Measurements from ENCODE around the gene CYP24A1. TPM values are rescaled to one million over a fixed set of nuclear protein-coding genes. Genes with fewer than 3 reads are reported as not detected.

The CYP24A1 gene
- total RNA-seq, 2 experiments from 2014 or later = not detected

- no peak for TF ChIP-seq CTCF (IDR thresholded peaks at IDR 0.05)
- ATAC-seq = no peak
- intact Hi-C loops (cut with micrococcal nuclease) = no loop called here
- no peak for DNase-seq
- Mint-ChIP-seq H3K4me1 (ENCODE audit: low read depth) (no peaks in the 10 kb centered on the region), H3K4me3 (no peak overlapping the region), H3K27ac (no peak overlapping the region), H3K9me3 (no peaks in the 10 kb centered on the region), H3K27me3 (peaks cover 1% of the 10 kb centered on the region), H3K36me3 (ENCODE audit: low read depth) (no peaks in the 10 kb centered on the region)
- POLR2A ChIA-PET = interaction anchor here (0.5 to 1.0 kb wide), 2 partner anchors 18 to 569 kb away, joined by 4 read pairs; no protein-coding TSS in a partner anchor
- CTCF ChIA-PET = no interaction called here
Observed at GRCh38 chr20:54122681-54123586, 50.9 kb downstream of the CYP24A1 start.

GRCh38 chr20:54122189-54122588 lies 51.6 kb downstream of the CYP24A1 start:
- DNase-seq (no peak), ATAC-seq (no peak)
- H3K4me3 Mint-ChIP-seq = no peak overlapping the region
- ChIA-PET CTCF (no interaction called here), POLR2A (interaction anchor here (0.5 to 1.0 kb wide), 2 partner anchors 17 to 570 kb away, joined by 4 read pairs; no protein-coding TSS in a partner anchor)
- TF ChIP-seq CTCF (IDR thresholded peaks at IDR 0.05) = no peak
- peaks cover 1% of the 10 kb centered on the region for H3K27me3 Mint-ChIP-seq
- no peak overlapping the region for H3K27ac Mint-ChIP-seq
- no peaks in the 10 kb centered on the region for H3K9me3 Mint-ChIP-seq
- no peaks in the 10 kb centered on the region for H3K36me3 Mint-ChIP-seq (ENCODE audit: low read depth)
- intact Hi-C loops (cut with micrococcal nuclease) = no loop called here
- no peaks in the 10 kb centered on the region for H3K4me1 Mint-ChIP-seq (ENCODE audit: low read depth)

GRCh38 chr20:54119744-54120143 lies 54.0 kb downstream of the CYP24A1 start:
- no peak for TF ChIP-seq CTCF (IDR thresholded peaks at IDR 0.05)
- H3K36me3 Mint-ChIP-seq (ENCODE audit: low read depth) = no peaks in the 10 kb centered on the region
- ChIA-PET POLR2A (no interaction called here), CTCF (no interaction called here)
- no peak for ATAC-seq
- DNase-seq = no peak
- intact Hi-C loops (cut with micrococcal nuclease) = no loop called here
- H3K4me1 Mint-ChIP-seq (ENCODE audit: low read depth) = no peaks in the 10 kb centered on the region
- no peaks in the 10 kb centered on the region for H3K9me3 Mint-ChIP-seq
- H3K4me3 Mint-ChIP-seq = no peak overlapping the region
- H3K27me3 Mint-ChIP-seq = no peaks in the 10 kb centered on the region
- no peak overlapping the region for H3K27ac Mint-ChIP-seq

- no peaks in the 10 kb centered on the region for H3K9me3 Mint-ChIP-seq
- ATAC-seq (no peak), DNase-seq (no peak)
- intact Hi-C loops (cut with micrococcal nuclease) = no loop called here
- H3K27me3 Mint-ChIP-seq = peaks cover 6% of the 10 kb centered on the region
- H3K36me3 Mint-ChIP-seq (ENCODE audit: low read depth) = no peaks in the 10 kb centered on the region
- TF ChIP-seq CTCF (IDR thresholded peaks at IDR 0.05) = no peak
- ChIA-PET POLR2A (no interaction called here), CTCF (interaction anchor here (1.2 to 1.3 kb wide), 2 partner anchors 14 to 81 kb away, joined by 4 to 7 read pairs; no protein-coding TSS in a partner anchor)
- no peak overlapping the region for H3K4me3 Mint-ChIP-seq
- no peak overlapping the region for H3K27ac Mint-ChIP-seq
- H3K4me1 Mint-ChIP-seq (ENCODE audit: low read depth) = no peaks in the 10 kb centered on the region
Observed at GRCh38 chr20:54118220-54119001, 55.4 kb downstream of the CYP24A1 start.
